ENCODE results near the gene RBM3. TPM values are rescaled to one million over a fixed set of nuclear protein-coding genes. Genes with fewer than 3 reads are reported as not detected.

RBM3 gene
- total RNA-seq, 2 donors from 2014 or later: 129 to 242 TPM

GRCh38 chrX:48606091-48606490 is 31.8 kb downstream of the RBM3 start:
- intact Hi-C loops (cut with DNase I): no loop called here
- ATAC-seq: no peak
- DNase-seq: no peak

DNA sequence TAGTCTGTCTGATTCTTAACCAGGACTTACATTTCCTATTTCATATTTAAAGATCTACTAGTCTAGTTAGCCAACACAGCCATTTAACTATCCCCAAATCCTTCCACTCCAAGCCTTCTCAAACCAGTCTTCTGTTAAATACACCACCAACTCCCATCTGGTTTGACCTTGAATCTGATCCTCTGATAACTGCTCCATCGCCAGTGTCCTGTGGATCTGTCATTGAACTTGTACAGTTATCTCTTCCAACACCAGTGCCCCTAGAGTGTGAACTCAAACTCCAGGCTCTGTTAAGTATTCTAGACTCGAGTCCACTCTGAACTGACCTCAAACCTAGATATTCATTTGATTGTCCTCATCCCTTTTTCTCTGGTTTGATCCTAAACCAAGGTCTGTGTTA is 37.4 kb downstream of the RBM3 start:
- intact Hi-C loops (cut with DNase I): no loop called here
- ATAC-seq (no peak), DNase-seq (no peak)

DNA sequence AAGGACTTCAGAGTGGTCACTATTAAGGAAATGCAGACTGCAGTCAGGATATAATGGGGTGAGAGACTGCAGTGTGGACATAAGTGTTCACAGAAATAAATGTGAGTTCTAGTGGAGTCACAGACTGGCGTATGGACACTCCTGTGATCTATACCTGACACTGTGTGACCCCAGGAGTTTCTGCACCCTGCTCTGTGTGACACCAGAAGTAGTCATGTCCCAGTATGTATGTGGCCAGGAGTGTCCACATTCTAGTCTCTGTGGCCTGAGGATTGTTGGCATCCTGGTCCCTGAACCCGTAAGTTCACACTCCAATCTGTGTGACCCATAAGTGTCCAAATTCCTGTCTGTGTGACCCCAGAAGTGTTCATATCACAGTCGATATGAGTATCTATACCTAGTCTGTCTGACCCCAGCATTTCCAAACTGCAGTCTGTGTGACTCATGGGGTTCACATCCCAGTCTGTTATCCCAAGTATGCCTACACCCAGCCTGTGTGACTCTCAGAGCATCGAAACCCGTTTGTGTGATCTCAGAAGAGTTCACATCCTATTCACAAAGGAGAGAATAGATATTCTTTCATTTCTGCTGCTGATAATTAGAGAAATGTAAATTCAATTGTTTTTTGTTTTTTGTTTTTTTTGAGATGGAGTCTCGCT is 39.3 kb downstream of the RBM3 start:
- DNase-seq (no peak), ATAC-seq (no peak)
- intact Hi-C loops (cut with DNase I): no loop called here

GRCh38 chrX:48616576-48616975 is 42.3 kb downstream of the RBM3 start:
- DNase-seq: no peak
- intact Hi-C loops (cut with DNase I): no loop called here
- peak in 1 of 2 donors; percentile 67 for ATAC-seq

- ATAC-seq (peak in 1 of 2 donors; percentile 30), DNase-seq (no peak)
- intact Hi-C loops (cut with DNase I): no loop called here
Measured at GRCh38 chrX:48617542-48618340, 43.5 kb downstream of the RBM3 start.

- intact Hi-C loops (cut with DNase I): no loop called here
- DNase-seq (no peak), ATAC-seq (no peak)
Measured at GRCh38 chrX:48626401-48627298, 52.4 kb downstream of the RBM3 start.

Other genes starting within 250 kb of the RBM3 start
- not detected for gene SSX3, start 217.8 kb upstream of the RBM3 start, total RNA-seq
- gene SSX4, start 190.9 kb upstream of the RBM3 start, total RNA-seq: not detected
- gene SSX4B, start 162.5 kb upstream of the RBM3 start, total RNA-seq: not detected
- gene SLC38A5, start 104.2 kb upstream of the RBM3 start, total RNA-seq: 1 to 10 TPM; 1.2 to 5.0 TPM
- gene FTSJ1, start 98.3 kb upstream of the RBM3 start, total RNA-seq: 10 to 100 TPM; 19.0 to 29.1 TPM
- gene PORCN, start 65.5 kb upstream of the RBM3 start, total RNA-seq: 10 to 100 TPM; 11.1 to 19.1 TPM
- 10 to 100 TPM; 68.8 to 85.2 TPM for gene EBP, start 52.7 kb upstream of the RBM3 start, total RNA-seq
- 10 to 100 TPM; 12.4 to 18.1 TPM for gene TBC1D25, start 34.8 kb upstream of the RBM3 start, total RNA-seq
- 100 to 1,000 TPM; 142 to 178 TPM for gene WDR13, start 23.0 kb downstream of the RBM3 start, total RNA-seq
- 1 to 10 TPM; 5.0 to 9.1 TPM for gene WAS, start 109.3 kb downstream of the RBM3 start, total RNA-seq
- 1 to 10 TPM; 3.6 to 3.8 TPM for gene SUV39H1, start 122.2 kb downstream of the RBM3 start, total RNA-seq
- not detected for gene GLOD5, start 187.3 kb downstream of the RBM3 start, total RNA-seq
- not detected for gene GATA1, start 212.1 kb downstream of the RBM3 start, total RNA-seq
- 10 to 100 TPM; 43.1 to 44.6 TPM for gene HDAC6, start 227.6 kb downstream of the RBM3 start, total RNA-seq

Data from left cardiac atrium (tissue), 4 donors.